Tibial nerve (tissue), 4 donors: ENCODE measurements around the gene PLXDC1.
"Not testable (repeated sequence)": the region's sequence is repeated elsewhere in the genome, so short reads cannot be mapped to it uniquely, and the experiment has no call there.

Experiments
- CTCF ChIP-seq, 5 experiments: fragments of 200-600 bp in 3 of 5; fragments of 450-650 bp in 2 of 5; sonication (generic) in 3 of 5; IDR thresholded peaks; one replicate each; pipeline ENCODE4 v1.5.1; 2016 to 2019; ENCODE audit warnings: antibody characterized with exemption in 5 of 5, mild to moderate bottlenecking in 3 of 5, moderate library complexity in 2 of 5
- EP300 ChIP-seq, 2 donors: sonication (generic); formaldehyde crosslinking; IDR thresholded peaks; one replicate each; pipeline ENCODE4 v1.6.1; 2017; ENCODE audit warnings: antibody characterized with exemption in 2 of 2, mild to moderate bottlenecking in 1 of 2
- POLR2A ChIP-seq, 2 donors: fragments of 450-650 bp; IDR thresholded peaks; one replicate each; pipeline ENCODE4 v1.6.1; 2017; ENCODE audit warnings: antibody characterized with exemption in 2 of 2, mild to moderate bottlenecking in 2 of 2, moderate library complexity in 2 of 2

- TF ChIP-seq POLR2A, CTCF, EP300 (IDR thresholded peaks at IDR 0.05): not testable (repeated sequence)
These were observed 125.1 kb downstream of the PLXDC1 start for GRCh38 chr17:39026346-39026745.
